Measurements from ENCODE around the gene CDH4. TPM values are rescaled to one million over a fixed set of nuclear protein-coding genes. Genes with fewer than 3 reads are reported as not detected.

The CDH4 gene
- total and polyA plus RNA-seq, 2 of the 8 experiments (the other 6 are each of a cell fraction or from before 2014, with no cell fraction given) = 4.3 to 7.9 TPM

- Histone ChIP-seq H3K9ac (replicated peaks in 1 of 4; ENCODE audit: extremely low read depth in 1 of 4, low read depth in 3 of 4, low read length in 3 of 4) (no peak overlapping the region), H2BK20ac (ENCODE audit: low read length) (no peak overlapping the region), H3K56ac (replicated peaks; ENCODE audit: insufficient read length, low read depth, low read length) (no peak overlapping the region), H3K4me3 (ENCODE audit: extremely low read depth in 1 of 4, insufficient read depth in 2 of 4, low read depth in 3 of 4, low read length in 4 of 4) (peak overlapping the region in 1 of 4 experiments; percentile 40; a peak in 3 of 8 replicates), H3K23me2 (ENCODE audit: low read depth, low read length) (no peaks in the 10 kb centered on the region; the same call in 1 of the 2 replicates), H2BK15ac (ENCODE audit: low read length) (0 out of 2 replicates have a peak overlapping the region, but pooled peaks have one; percentile 29), H3K18ac (ENCODE audit: extremely low read depth, low read length) (no peak overlapping the region), H3K4me2 (ENCODE audit: insufficient read depth in 1 of 2, low read depth in 2 of 2, low read length in 2 of 2) (peak overlapping the region; percentile 38 to 44; a peak in 3 of 4 replicates), H2BK120ac (replicated peaks; ENCODE audit: low read depth, low read length) (no peak overlapping the region), H3K4me1 (replicated peaks in 1 of 4; ENCODE audit: control insufficient read depth in 3 of 4, insufficient read depth in 4 of 4, low read length in 3 of 4) (peaks cover 0 to 10% (median 3%) of the 10 kb centered on the region in 4 experiments; a peak in 4 of 7 replicates), H4K5ac (ENCODE audit: insufficient read length, low read depth, low read length) (no peak overlapping the region), H3K23ac (ENCODE audit: insufficient read length) (no peak overlapping the region), H4K20me1 (replicated peaks in 1 of 2; ENCODE audit: control insufficient read depth in 1 of 2, insufficient read depth in 2 of 2, low read length in 2 of 2) (no peaks in the 10 kb centered on the region), H3K4ac (replicated peaks; ENCODE audit: insufficient read length, low read depth, low read length) (no peak overlapping the region), H2AFZ (ENCODE audit: low read length) (no peak overlapping the region), H3K79me1 (ENCODE audit: low read depth, low read length) (no peaks in the 10 kb centered on the region), H4K91ac (replicated peaks; ENCODE audit: insufficient read length, low read length) (no peak overlapping the region), H3K9me3 (ENCODE audit: insufficient read depth in 2 of 2, low read depth in 1 of 2, low read length in 1 of 2) (no peaks in the 10 kb centered on the region), H3K27ac (ENCODE audit: low read depth, low read length) (no peak overlapping the region), H2AK5ac (ENCODE audit: low read depth, low read length) (no peak overlapping the region), H3K27me3 (replicated peaks in 1 of 4; ENCODE audit: control insufficient read depth in 3 of 4, extremely low read depth in 1 of 4, insufficient read depth in 3 of 4, low read length in 3 of 4) (no peaks in the 10 kb centered on the region; a peak in 2 of 7 replicates), H2BK12ac (ENCODE audit: low read depth, low read length) (no peak overlapping the region), H4K8ac (ENCODE audit: extremely low read depth, insufficient read depth, low read length) (peak overlapping the region; percentile 80), H3K36me3 (ENCODE audit: control insufficient read depth in 2 of 4, insufficient read depth in 4 of 4, low read length in 3 of 4) (no peaks in the 10 kb centered on the region), H2BK5ac (ENCODE audit: low read depth, low read length) (no peak overlapping the region), H3K14ac (ENCODE audit: insufficient read length) (no peak overlapping the region), H3K79me2 (ENCODE audit: control insufficient read depth in 1 of 2, insufficient read depth in 2 of 2, low read length in 2 of 2) (no peaks in the 10 kb centered on the region)
- ChIA-PET POLR2A (ENCODE audit: partially characterized antibody) (interaction anchor here (1.3 kb wide), 1 partner anchor 100 kb away, joined by 4 read pairs; the partner anchor contains the start of gene TAF4), CTCF (ENCODE audit: partially characterized antibody) (interaction anchor here (1.0 to 1.7 kb wide), 4 partner anchors 9 to 57 kb away, joined by 3 to 6 read pairs (median 4); no protein-coding TSS in a partner anchor)
- WGBS, 2 experiments (ENCODE audit: extremely low coverage in 1 of 2, insufficient coverage in 1 of 2, insufficient read length in 1 of 2, insufficient replicate concordance in 2 of 2, low coverage in 1 of 2, low lambda C conversion rate in 2 of 2, missing lambda C conversion rate in 1 of 2) = 44% methylated on average over 17 of the region's 49 CpGs; no CpG with 5 or more reads in 1 of the 2 experiments
- peak in 1 of 2 experiments; percentile 77 for DNase-seq (ENCODE audit: low read depth in 1 of 2, low spot score in 2 of 2)
- no peak for FAIRE-seq
- no peak for TF ChIP-seq FOSL1 (IDR thresholded peaks at IDR 0.05; ENCODE audit: insufficient read depth, low read depth, low read length)
- no peak for TF ChIP-seq CBX8 (IDR thresholded peaks at IDR 0.05; ENCODE audit: borderline replicate concordance, low read depth, low read length)
- no peak for TF ChIP-seq MAFK (IDR thresholded peaks at IDR 0.05; ENCODE audit: low read depth, low read length)
- peak in 1 of 2 experiments; percentile 90; a peak in 1 of 4 replicates for TF ChIP-seq HDAC2 (IDR thresholded peaks at IDR 0.05; ENCODE audit: borderline replicate concordance in 1 of 2, low read depth in 2 of 2, low read length in 2 of 2)
- no peak for TF ChIP-seq CBX5 (IDR thresholded peaks at IDR 0.05; ENCODE audit: low read depth, low read length)
- TF ChIP-seq SUZ12 (IDR thresholded peaks at IDR 0.05; ENCODE audit: low read length) = no peak
- peak; percentile 96 for TF ChIP-seq KDM1A (IDR thresholded peaks at IDR 0.05; ENCODE audit: borderline replicate concordance, low read length)
- TF ChIP-seq TCF12 (IDR thresholded peaks at IDR 0.05; ENCODE audit: low read depth, low read length) = no peak
- TF ChIP-seq ATF2 (IDR thresholded peaks at IDR 0.05; ENCODE audit: low read length) = no peak
Observed at GRCh38 chr20:61965606-61966491, 713.8 kb downstream of the CDH4 start.

Data from H1 (cell line).